GM23338 (cell line): ENCODE results near the gene ARID1B. TPM values are rescaled to one million over a fixed set of nuclear protein-coding genes. Genes with fewer than 3 reads are reported as not detected.
A peak's percentile ranks its signal among the peaks of the same experiment; 100 is the strongest.

Source experiments
- ATAC-seq: fragments of 200-7000 bp; cut with Tn5 transposase; 3 replicates; pipeline ENCODE4 v1.9.1; 2020
- DNase-seq: peaks from one replicate; pipeline ENCODE4 v3.0.0-alpha.2; 2015; ENCODE audit warnings: low spot score
- H2AFZ ChIP-seq: fragments of 200-600 bp; sonication (generic); 2 replicates; pipeline ENCODE4 v1.8.0; 2016; ENCODE audit warnings: antibody characterized with exemption, mild to moderate bottlenecking, moderate library complexity
- H3F3A ChIP-seq: fragments of 200-600 bp; sonication (generic); replicated peaks from 2 replicates; pipeline ENCODE4 v1.8.0; 2017; ENCODE audit warnings: antibody characterized with exemption, mixed run types, low read depth
- H3K27ac ChIP-seq: fragments of 200-600 bp; sonication (generic); 2 replicates; pipeline ENCODE4 v1.6.1; 2016; ENCODE audit warnings: low read depth
- H3K27me3 ChIP-seq: fragments of 200-600 bp; sonication (generic); 2 replicates; pipeline ENCODE4 v1.8.0; 2016; ENCODE audit warnings: mild to moderate bottlenecking, mixed run types, moderate library complexity; ENCODE audit not compliant: insufficient read depth
- H3K36me3 ChIP-seq: fragments of 200-600 bp; sonication (generic); 2 replicates; pipeline ENCODE4 v1.8.0; 2016; ENCODE audit warnings: mild to moderate bottlenecking; ENCODE audit not compliant: insufficient read depth
- H3K4me1 ChIP-seq: fragments of 200-600 bp; sonication (generic); 2 replicates; pipeline ENCODE4 v1.8.0; 2016; ENCODE audit warnings: mild to moderate bottlenecking, moderate library complexity; ENCODE audit not compliant: insufficient read depth
- H3K4me2 ChIP-seq: fragments of 200-600 bp; sonication (generic); 2 replicates; pipeline ENCODE4 v1.7.1; 2017; ENCODE audit warnings: mixed run types
- H3K4me3 ChIP-seq: fragments of 200-600 bp; sonication (generic); 2 replicates; pipeline ENCODE4 v1.6.1; 2016; ENCODE audit warnings: mixed run types
- H3K79me2 ChIP-seq: fragments of 200-600 bp; sonication (generic); replicated peaks from 2 replicates; pipeline ENCODE4 v1.8.0; 2017; ENCODE audit warnings: mild to moderate bottlenecking; ENCODE audit not compliant: insufficient read depth
- H3K9me2 ChIP-seq: fragments of 200-600 bp; sonication (generic); 2 replicates; pipeline ENCODE4 v1.8.0; 2017; ENCODE audit not compliant: insufficient read depth
- H4K20me1 ChIP-seq: fragments of 200-600 bp; sonication (generic); replicated peaks from 2 replicates; pipeline ENCODE4 v1.8.0; 2017; ENCODE audit warnings: mild to moderate bottlenecking; ENCODE audit not compliant: insufficient read depth
- H3K27ac Mint-ChIP-seq: 2 replicates; pipeline ENCODE4 v1.8.0; 2020; ENCODE audit warnings: inconsistent platforms, mild to moderate bottlenecking, moderate library complexity, mixed read lengths
- H3K27me3 Mint-ChIP-seq: 3 replicates; pipeline ENCODE4 v1.8.0; 2022; ENCODE audit warnings: low read depth, mild to moderate bottlenecking, moderate library complexity, mixed read lengths, inconsistent platforms; ENCODE audit not compliant: insufficient read depth, poor library complexity
- H3K36me3 Mint-ChIP-seq: 3 replicates; pipeline ENCODE4 v1.8.0; 2021; ENCODE audit warnings: low read depth, mild to moderate bottlenecking, inconsistent platforms, moderate library complexity, mixed read lengths
- H3K4me1 Mint-ChIP-seq: 3 replicates; pipeline ENCODE4 v1.8.0; 2020; ENCODE audit warnings: mild to moderate bottlenecking, inconsistent platforms, mixed read lengths
- H3K4me3 Mint-ChIP-seq: 3 replicates; pipeline ENCODE4 v1.8.0; 2021; ENCODE audit warnings: moderate library complexity, mild to moderate bottlenecking, inconsistent platforms, mixed read lengths
- H3K9me3 Mint-ChIP-seq: 3 replicates; pipeline ENCODE4 v1.8.0; 2020; ENCODE audit warnings: moderate library complexity, mild to moderate bottlenecking, inconsistent platforms, mixed read lengths
- CREB1 ChIP-seq: fragments of 250-450 bp; sonication (Bioruptor Pico); IDR thresholded peaks from 2 replicates; pipeline ENCODE4 v1.5.0; 2020; ENCODE audit warnings: low read depth, mild to moderate bottlenecking, moderate library complexity
- CTCF ChIP-seq, 2 experiments: fragments of 200-600 bp in 1 of 2; sonication (generic) in 1 of 2; conservative IDR thresholded peaks; 2 replicates each; pipeline versions ENCODE4 v1.5.1 to v1.6.1; 2016 to 2017; ENCODE audit warnings: antibody characterized with exemption in 2 of 2, low read depth in 2 of 2, mild to moderate bottlenecking in 2 of 2, moderate library complexity in 1 of 2
- ETS1 ChIP-seq: IDR thresholded peaks from 2 replicates; pipeline ENCODE4 v1.6.1; 2016; ENCODE audit warnings: antibody characterized with exemption
- EZH2 ChIP-seq: fragments of 200-600 bp; sonication (generic); IDR thresholded peaks from one replicate; pipeline ENCODE4 v1.8.0; 2017; ENCODE audit warnings: antibody characterized with exemption, mild to moderate bottlenecking, low read depth; ENCODE audit not compliant: unreplicated experiment
- EZH2phosphoT487 ChIP-seq: fragments of 200-600 bp; sonication (generic); IDR thresholded peaks from one replicate; pipeline ENCODE4 v1.8.1; 2018; ENCODE audit warnings: antibody characterized with exemption; ENCODE audit not compliant: unreplicated experiment
- JUNB ChIP-seq: IDR thresholded peaks from one replicate; pipeline ENCODE4 v1.6.1; 2016; ENCODE audit warnings: antibody characterized with exemption; ENCODE audit not compliant: unreplicated experiment
- NANOG ChIP-seq: IDR thresholded peaks from 2 replicates; pipeline ENCODE4 v1.6.1; 2016; ENCODE audit warnings: antibody characterized with exemption, borderline replicate concordance
- POLR2AphosphoS5 ChIP-seq: IDR thresholded peaks from 2 replicates; pipeline ENCODE4 v1.6.1; 2016; ENCODE audit warnings: antibody characterized with exemption, low read depth
- REST ChIP-seq: IDR thresholded peaks from one replicate; pipeline ENCODE4 v1.6.1; 2018; ENCODE audit warnings: antibody characterized with exemption; ENCODE audit not compliant: unreplicated experiment
- STAT1 ChIP-seq: IDR thresholded peaks from one replicate; pipeline ENCODE4 v1.6.1; 2016; ENCODE audit warnings: antibody characterized with exemption; ENCODE audit not compliant: unreplicated experiment
- ZNF114 ChIP-seq: fragments of 250-450 bp; sonication (Bioruptor Pico); IDR thresholded peaks from 2 replicates; pipeline ENCODE4 v1.5.0; 2020; ENCODE audit warnings: mild to moderate bottlenecking, moderate library complexity
- ZNF331 ChIP-seq: fragments of 250-450 bp; sonication (Bioruptor Pico); IDR thresholded peaks from 2 replicates; pipeline ENCODE4 v1.5.0; 2020; ENCODE audit warnings: low read depth, mild to moderate bottlenecking, moderate library complexity
- ZNF462 ChIP-seq: fragments of 250-450 bp; sonication (Bioruptor Pico); IDR thresholded peaks from 2 replicates; pipeline ENCODE4 v1.5.0; 2020; ENCODE audit warnings: mild to moderate bottlenecking, moderate library complexity
- polyA plus RNA-seq: library from polyadenylated mRNA; unstranded; fragments of >200 nt; fragmentation: Nextera tagmentation; extraction: Ambion mirVana; gene quantifications from 2 replicates; pipeline ENCODE4 v1.2.1, GENCODE V29; 2016
- total RNA-seq: library from RNA; depleted of rRNA; stranded (reverse); fragments of >200 nt; shearing (Covaris generic); gene quantifications from 2 replicates; pipeline ENCODE4 v1.2.3, GENCODE V29; 2014

ARID1B gene
- total and polyA plus RNA-seq, 2 experiments from 2014 or later, result 59.3 to 72.2 TPM

- no peak for TF ChIP-seq EZH2
These were observed 197.7 kb downstream of the ARID1B start (continued) for GRCh38 chr6:156974830-156975261.

- TF ChIP-seq CREB1 (CRISPR knock-in tag), result no peak
- TF ChIP-seq ZNF331 (CRISPR knock-in tag), result no peak
- TF ChIP-seq ZNF462 (CRISPR knock-in tag), result no peak
- TF ChIP-seq ZNF114 (CRISPR knock-in tag), result no peak
- no peak for TF ChIP-seq POLR2AphosphoS5
- no peak for TF ChIP-seq EZH2
- no peak for TF ChIP-seq REST
- TF ChIP-seq CTCF (conservative IDR thresholded peaks at IDR 0.05; ENCODE audit: low read depth in 2 of 2), result no peak
- TF ChIP-seq EZH2phosphoT487, result no peak
- no peak for TF ChIP-seq STAT1
- TF ChIP-seq JUNB, result no peak
- TF ChIP-seq NANOG, result no peak
- TF ChIP-seq ETS1, result no peak
- no peak overlapping the region for H3K4me2 ChIP-seq
- H3K36me3 Mint-ChIP-seq, result no peaks in the 10 kb centered on the region
- H3K4me1 Mint-ChIP-seq, result peaks cover 76% of the 10 kb centered on the region
- no peaks in the 10 kb centered on the region for H3K9me3 Mint-ChIP-seq
- H3K9me2 ChIP-seq, result no peaks in the 10 kb centered on the region
- H3K27ac ChIP-seq, result no peak overlapping the region
- ATAC-seq (no peak), DNase-seq (no peak)
- peaks cover 56% of the 10 kb centered on the region for H3K4me1 ChIP-seq
- H2AFZ ChIP-seq, result no peak overlapping the region
- H3F3A ChIP-seq, result no peaks in the 10 kb centered on the region
- no peaks in the 10 kb centered on the region for H3K27me3 ChIP-seq
- H4K20me1 ChIP-seq, result no peaks in the 10 kb centered on the region
- H3K27ac Mint-ChIP-seq, result peak overlapping the region; percentile 89
- peaks cover 6% of the 10 kb centered on the region for H3K27me3 Mint-ChIP-seq
- H3K4me3 ChIP-seq, result no peak overlapping the region
- no peaks in the 10 kb centered on the region for H3K36me3 ChIP-seq
- H3K79me2 ChIP-seq, result peaks cover 100% of the 10 kb centered on the region
- peak overlapping the region; percentile 1; the same call in 1 of the 3 replicates for H3K4me3 Mint-ChIP-seq
These were observed 198.2 kb downstream of the ARID1B start for GRCh38 chr6:156975414-156975813.
